Activated CD4-positive, alpha-beta T cell treated with anti-CD3 and anti-CD28 coated beads, Interleukin-2, amount 50 U/mL, for 16 hours (primary cell): ENCODE results near the gene HMCN2.
A peak's percentile ranks its signal among the peaks of the same experiment; 100 is the strongest.

Source experiments
- DNase-seq: peaks from one replicate; pipeline ENCODE4 v3.0.0-alpha.2; 2020

HMCN2 gene

GRCh38 chr9:130459151-130459550, 193.6 kb downstream of the HMCN2 start:
- no peak for DNase-seq

- DNase-seq: no peak
Measured at GRCh38 chr9:130459941-130460669, 194.5 kb downstream of the HMCN2 start.

GRCh38 chr9:130461218-130461630, 195.7 kb downstream of the HMCN2 start:
- DNase-seq: peak; percentile 65

GRCh38 chr9:130461731-130462130, 196.2 kb downstream of the HMCN2 start:
- DNase-seq: no peak

- no peak for DNase-seq
Measured at GRCh38 chr9:130462685-130463540, 197.4 kb downstream of the HMCN2 start.

GRCh38 chr9:130463763-130464745, 198.5 kb downstream of the HMCN2 start:
- DNase-seq: no peak

- DNase-seq: no peak
Measured at GRCh38 chr9:130465383-130466096, 200.0 kb downstream of the HMCN2 start.

GRCh38 chr9:130466537-130467217, 201.1 kb downstream of the HMCN2 start:
- no peak for DNase-seq

GRCh38 chr9:130467316-130467715, 201.8 kb downstream of the HMCN2 start:
- DNase-seq: no peak

GRCh38 chr9:130468566-130468965, 203.0 kb downstream of the HMCN2 start:
- no peak for DNase-seq

GRCh38 chr9:130470269-130470668, 204.7 kb downstream of the HMCN2 start:
- DNase-seq: no peak

GRCh38 chr9:130470950-130471349, 205.4 kb downstream of the HMCN2 start:
- DNase-seq: no peak

GRCh38 chr9:130471411-130472183, 206.0 kb downstream of the HMCN2 start:
- no peak for DNase-seq

GRCh38 chr9:130472184-130472705, 206.7 kb downstream of the HMCN2 start:
- DNase-seq: no peak

- no peak for DNase-seq
Measured at GRCh38 chr9:130473009-130473408, 207.4 kb downstream of the HMCN2 start.

- no peak for DNase-seq
Measured at GRCh38 chr9:130473566-130473965, 208.0 kb downstream of the HMCN2 start.

GRCh38 chr9:130474106-130474505, 208.5 kb downstream of the HMCN2 start:
- DNase-seq: no peak

- DNase-seq: no peak
Measured at GRCh38 chr9:130476151-130476730, 210.7 kb downstream of the HMCN2 start.

- DNase-seq: no peak
Measured at GRCh38 chr9:130477564-130477963, 212.0 kb downstream of the HMCN2 start.

GRCh38 chr9:130478152-130478551, 212.6 kb downstream of the HMCN2 start:
- no peak for DNase-seq
